ENCODE data around the gene SOX13.

DNA sequence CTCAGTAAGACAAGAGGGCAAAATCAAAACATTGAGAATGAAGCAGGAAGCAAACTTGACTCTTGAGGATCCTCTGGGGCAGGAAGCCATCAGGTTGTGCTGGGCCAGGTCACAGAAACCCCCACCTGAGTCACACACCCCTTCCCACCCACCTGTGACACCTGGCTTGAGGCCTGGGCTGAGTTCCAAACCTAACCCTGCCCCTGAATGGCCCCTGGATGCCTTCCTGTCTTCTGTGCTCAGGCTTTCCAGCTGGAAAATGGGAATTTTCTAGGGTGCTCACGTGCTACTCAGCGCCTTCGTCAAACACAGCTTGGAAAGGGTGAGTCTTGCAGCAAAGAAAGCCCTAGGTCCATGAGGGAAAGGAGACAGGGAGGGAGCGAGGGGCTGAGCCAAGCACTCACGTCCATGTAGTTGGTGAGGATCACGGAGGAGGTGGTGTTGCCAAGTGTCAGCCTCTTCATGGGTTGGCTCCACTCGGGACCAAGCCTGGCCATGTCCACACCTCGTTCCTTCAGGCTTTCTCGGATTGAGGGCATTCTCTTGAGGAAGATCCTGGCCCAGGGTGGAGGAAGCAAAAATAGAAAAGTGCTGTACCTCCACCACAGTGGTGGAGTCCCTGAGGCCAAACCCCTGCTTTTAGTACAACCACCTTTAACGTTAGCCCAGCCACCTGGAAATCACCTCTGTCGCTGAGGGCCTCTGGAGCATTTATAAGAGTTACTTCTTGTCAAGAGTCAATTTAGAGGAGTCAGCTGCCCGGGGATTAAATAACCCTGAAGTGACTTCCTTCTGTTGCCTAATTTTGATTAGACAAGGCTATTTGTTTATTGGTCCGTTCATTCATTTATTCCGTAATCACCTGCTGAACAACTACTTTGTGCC lies 88.9 kb downstream of the SOX13 start:
- no peak for TF ChIP-seq ZNF274 (IDR thresholded peaks at IDR 0.05; ENCODE audit: low read depth, low read length)
- TF ChIP-seq YY1 (IDR thresholded peaks at IDR 0.05; ENCODE audit: insufficient read depth, insufficient read length): no peak
